Astrocyte of the spinal cord (primary cell): ENCODE measurements around the gene ELK4.

Experiments
- DNase-seq: peaks from one replicate; pipeline ENCODE4 v3.0.0; 2011; ENCODE audit warnings: low read depth, low spot score
- H3K4me3 ChIP-seq: 2 replicates; pipeline ENCODE4 v1.5.1; 2011; ENCODE audit warnings: low read depth, mild to moderate bottlenecking, low read length, moderate library complexity
- in situ Hi-C: cut with HindIII; loops from 2 replicates; pipeline ENCODE4 v1.10.0; 2017; ENCODE audit warnings: low sequenced_read_pairs
- TF ChIP-seq, protein P1 (sequence below): IDR thresholded peaks from 2 replicates; pipeline ENCODE4 v1.5.1; 2012; ENCODE audit warnings: low read depth, mild to moderate bottlenecking, low read length, inconsistent platforms

Gene ELK4

DNA sequence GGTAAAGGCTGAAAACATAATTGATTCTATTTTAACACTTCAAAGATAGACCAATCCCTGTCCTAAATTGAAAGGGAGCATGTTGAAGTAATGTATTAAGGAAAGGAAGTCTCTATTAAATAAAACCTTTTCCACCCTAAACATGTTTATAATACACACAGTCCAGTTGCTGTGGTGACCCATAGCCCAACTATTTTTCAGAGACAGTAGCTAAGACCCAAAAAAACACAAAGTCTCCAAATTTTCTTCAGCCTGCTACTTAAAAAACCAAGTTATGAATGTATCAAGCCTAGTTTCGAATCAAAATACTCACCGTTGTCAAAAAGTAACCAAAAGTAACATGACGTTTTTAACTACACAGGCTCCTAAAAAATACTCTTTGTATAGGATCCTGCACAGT is 1.6 kb downstream of the ELK4 start:
- peak; percentile 64 for DNase-seq
- TF ChIP-seq, protein P1, sequence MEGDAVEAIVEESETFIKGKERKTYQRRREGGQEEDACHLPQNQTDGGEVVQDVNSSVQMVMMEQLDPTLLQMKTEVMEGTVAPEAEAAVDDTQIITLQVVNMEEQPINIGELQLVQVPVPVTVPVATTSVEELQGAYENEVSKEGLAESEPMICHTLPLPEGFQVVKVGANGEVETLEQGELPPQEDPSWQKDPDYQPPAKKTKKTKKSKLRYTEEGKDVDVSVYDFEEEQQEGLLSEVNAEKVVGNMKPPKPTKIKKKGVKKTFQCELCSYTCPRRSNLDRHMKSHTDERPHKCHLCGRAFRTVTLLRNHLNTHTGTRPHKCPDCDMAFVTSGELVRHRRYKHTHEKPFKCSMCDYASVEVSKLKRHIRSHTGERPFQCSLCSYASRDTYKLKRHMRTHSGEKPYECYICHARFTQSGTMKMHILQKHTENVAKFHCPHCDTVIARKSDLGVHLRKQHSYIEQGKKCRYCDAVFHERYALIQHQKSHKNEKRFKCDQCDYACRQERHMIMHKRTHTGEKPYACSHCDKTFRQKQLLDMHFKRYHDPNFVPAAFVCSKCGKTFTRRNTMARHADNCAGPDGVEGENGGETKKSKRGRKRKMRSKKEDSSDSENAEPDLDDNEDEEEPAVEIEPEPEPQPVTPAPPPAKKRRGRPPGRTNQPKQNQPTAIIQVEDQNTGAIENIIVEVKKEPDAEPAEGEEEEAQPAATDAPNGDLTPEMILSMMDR = no peak
- in situ Hi-C loops = no loop called here
- H3K4me3 ChIP-seq = peak overlapping the region; percentile 80

- peak overlapping the region; percentile 80 for H3K4me3 ChIP-seq
- TF ChIP-seq, protein P1 = no peak
- DNase-seq = no peak
- in situ Hi-C loops = no loop called here
These were observed 2.1 kb downstream of the ELK4 start for GRCh38 chr1:205629751-205630150.

GRCh38 chr1:205627956-205628355 is 3.9 kb downstream of the ELK4 start:
- H3K4me3 ChIP-seq = no peak overlapping the region
- DNase-seq = no peak
- in situ Hi-C loops = no loop called here
- TF ChIP-seq, protein P1 = no peak

DNA sequence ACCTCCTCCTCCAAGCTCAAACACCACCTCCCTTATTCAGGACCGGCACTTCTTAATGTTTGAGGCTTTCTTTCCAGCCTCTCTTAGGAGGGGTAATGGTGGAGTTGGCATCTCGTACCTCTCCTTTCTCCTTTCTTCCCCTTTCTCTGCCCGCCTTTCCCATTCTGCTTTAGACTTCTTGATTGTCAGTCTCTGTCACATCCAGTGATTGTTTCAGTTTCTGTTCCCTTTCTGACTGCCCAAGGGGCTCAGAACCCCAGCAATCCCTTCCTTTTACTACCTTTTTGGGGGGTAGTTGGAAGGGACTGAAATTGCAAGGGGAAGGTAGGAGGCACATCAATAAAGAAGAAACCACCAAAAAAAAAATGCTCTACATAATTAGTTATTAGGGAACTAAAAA is 5.6 kb downstream of the ELK4 start:
- in situ Hi-C loops = no loop called here
- DNase-seq = no peak
- H3K4me3 ChIP-seq = no peak overlapping the region
- TF ChIP-seq, protein P1 = no peak

GRCh38 chr1:205623646-205624045 is 8.2 kb downstream of the ELK4 start:
- TF ChIP-seq, protein P1 = no peak
- no peak overlapping the region for H3K4me3 ChIP-seq
- in situ Hi-C loops = no loop called here
- no peak for DNase-seq

DNA sequence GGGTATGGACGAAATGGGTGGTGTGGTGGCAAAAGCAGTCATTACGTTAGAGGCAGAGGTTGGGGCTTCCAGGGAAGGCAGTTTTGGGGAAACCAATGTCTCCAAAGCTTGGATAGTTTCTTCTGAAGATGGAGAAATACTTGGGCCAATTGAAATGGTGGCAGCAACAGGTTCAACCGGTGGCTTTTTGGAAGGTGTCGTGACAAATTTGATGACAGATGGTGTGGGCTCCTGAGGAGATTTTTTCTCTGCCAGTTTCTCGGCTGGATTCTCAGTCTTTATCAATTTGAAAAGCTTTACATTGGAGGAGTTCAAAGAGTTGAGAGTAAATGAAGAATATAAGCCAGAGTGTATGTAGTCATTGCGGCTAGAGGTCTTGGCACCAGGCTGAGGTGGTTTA is 11.5 kb downstream of the ELK4 start:
- no peak for DNase-seq
- in situ Hi-C loops = no loop called here
- TF ChIP-seq, protein P1 = no peak
- no peak overlapping the region for H3K4me3 ChIP-seq

GRCh38 chr1:205619376-205619775 is 12.4 kb downstream of the ELK4 start:
- no peak overlapping the region for H3K4me3 ChIP-seq
- TF ChIP-seq, protein P1 = no peak
- DNase-seq = no peak
- in situ Hi-C loops = no loop called here
